Esophagus muscularis mucosa (tissue), 4 donors: Measurements from ENCODE around the gene C6orf118. TPM values are rescaled to one million over a fixed set of nuclear protein-coding genes. Genes with fewer than 3 reads are reported as not detected.

Source experiments
- DNase-seq: peaks from one replicate; pipeline ENCODE4 v3.0.0-alpha.2; 2017; ENCODE audit errors: extremely low spot score
- H3K27ac ChIP-seq, 4 donors: fragments of 200-600 bp; sonication (generic); replicated peaks in 1 of 4; 1 replicate in 3 of 4; 2 replicates in 1 of 4; pipeline ENCODE4 v1.5.1; 2016 to 2019; ENCODE audit warnings: mild to moderate bottlenecking in 1 of 4
- H3K27me3 ChIP-seq, 4 donors: fragments of 200-600 bp; sonication (generic); one replicate each; pipeline versions ENCODE4 v1.5.1 to v1.6.0; 2016 to 2019
- H3K36me3 ChIP-seq, 4 donors: fragments of 200-600 bp; sonication (generic); one replicate each; pipeline ENCODE4 v1.5.1; 2016 to 2019
- H3K4me1 ChIP-seq, 4 donors: fragments of 200-600 bp; sonication (generic); one replicate each; pipeline ENCODE4 v1.5.1; 2016 to 2019
- H3K4me3 ChIP-seq, 4 donors: fragments of 200-600 bp; sonication (generic); 1 replicate in 2 of 4; 2 replicates in 2 of 4; pipeline ENCODE4 v1.5.1; 2016 to 2019; ENCODE audit warnings: mild to moderate bottlenecking in 4 of 4, moderate library complexity in 1 of 4
- H3K9me3 ChIP-seq, 4 donors: fragments of 200-600 bp; sonication (generic); 1 replicate in 3 of 4; 2 replicates in 1 of 4; pipeline ENCODE4 v1.5.1; 2016 to 2019
- CTCF ChIP-seq, 3 experiments: fragments of 200-600 bp in 2 of 3; fragments of 450-650 bp in 1 of 3; sonication (generic) in 2 of 3; IDR thresholded peaks; one replicate each; pipeline ENCODE4 v1.5.1; 2017 to 2019; ENCODE audit warnings: antibody characterized with exemption in 3 of 3, mild to moderate bottlenecking in 2 of 3, moderate library complexity in 1 of 3
- EP300 ChIP-seq: sonication (generic); formaldehyde crosslinking; IDR thresholded peaks from one replicate; pipeline ENCODE4 v1.6.1; 2017; ENCODE audit warnings: antibody characterized with exemption
- POLR2A ChIP-seq: fragments of 450-650 bp; IDR thresholded peaks from one replicate; pipeline ENCODE4 v1.6.1; 2017; ENCODE audit warnings: antibody characterized with exemption, moderate library complexity, mild to moderate bottlenecking, low read depth
- POLR2AphosphoS5 ChIP-seq, 2 donors: sonication (generic); formaldehyde crosslinking; IDR thresholded peaks; one replicate each; pipeline ENCODE4 v1.6.1; 2017; ENCODE audit warnings: antibody characterized with exemption in 2 of 2
- WGBS: methylation state at CpG from one replicate; pipeline ENCODE4 v1.1.5; 2018; 5-methylcytosine and 5-hydroxymethylcytosine counted together
- intact Hi-C: fragments of 100-400 bp; cut with DNase I; formaldehyde crosslinking; loops from one replicate; pipeline ENCODE4 v1.15.1; 2023
- total RNA-seq, 4 donors: library from RNA; depleted of rRNA; stranded (reverse); fragments of >200 nt; gene quantifications; one replicate each; pipeline versions ENCODE4 v1.1.0 to v1.2.1, GENCODE V29; 2016

Gene C6orf118
- total RNA-seq, 4 donors from 2014 or later, result 0.42 TPM; not detected in 3

DNA sequence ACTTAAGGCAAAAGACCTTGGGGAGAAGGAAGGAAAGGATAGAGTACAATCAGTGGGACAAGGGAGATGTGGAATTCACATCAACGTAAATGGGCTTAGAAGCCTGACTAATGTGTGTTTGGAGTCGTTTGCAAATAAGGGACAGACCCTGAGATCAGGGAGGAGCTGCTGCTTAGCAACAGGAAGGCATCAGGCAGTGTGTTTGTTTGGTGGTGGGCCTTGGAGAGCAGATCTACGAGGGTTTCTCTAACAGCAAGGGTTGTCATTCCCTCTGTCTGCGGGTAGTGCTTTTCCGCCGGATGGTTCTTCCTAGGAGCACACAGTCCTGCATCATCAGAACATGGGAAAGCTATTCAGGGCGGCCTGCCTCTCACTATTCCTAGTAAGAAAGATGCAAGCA lies 40.4 kb downstream of the C6orf118 start:
- no peak for DNase-seq
- intact Hi-C loops, result no loop called here
- H3K9me3 ChIP-seq, result no peaks in the 10 kb centered on the region
- 69% methylated on average over 7 of the region's 7 CpGs for WGBS
- no peak overlapping the region for H3K4me3 ChIP-seq
- no peak for TF ChIP-seq POLR2A
- no peak for TF ChIP-seq EP300
- no peak for TF ChIP-seq CTCF (IDR thresholded peaks at IDR 0.05)
- no peak for TF ChIP-seq POLR2AphosphoS5 (IDR thresholded peaks at IDR 0.05)
- H3K4me1 ChIP-seq, result no peaks in the 10 kb centered on the region
- H3K27ac ChIP-seq, result no peak overlapping the region
- H3K27me3 ChIP-seq, result no peaks in the 10 kb centered on the region
- no peaks in the 10 kb centered on the region for H3K36me3 ChIP-seq

DNA sequence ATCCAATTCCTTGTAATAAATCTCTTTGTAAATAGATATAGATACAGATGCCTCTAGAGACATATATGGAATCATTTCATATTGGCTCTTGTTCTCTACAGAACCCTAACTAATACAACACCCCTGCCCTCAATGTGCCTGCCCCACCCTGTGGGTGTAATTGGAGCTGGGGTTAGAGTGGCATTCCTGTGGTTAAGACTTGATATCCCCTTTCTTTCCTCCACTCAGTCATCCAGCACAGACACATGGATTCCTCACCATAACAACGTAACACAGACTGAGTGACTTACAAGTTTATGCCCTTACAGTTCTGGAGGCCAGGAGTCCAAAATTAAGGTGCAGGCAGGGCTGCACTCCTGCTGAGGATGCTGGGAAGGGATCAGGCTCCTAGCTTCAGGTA lies 42.8 kb downstream of the C6orf118 start:
- Histone ChIP-seq H3K27me3 (no peaks in the 10 kb centered on the region), H3K4me1 (no peaks in the 10 kb centered on the region), H3K27ac (no peak overlapping the region), H3K9me3 (no peaks in the 10 kb centered on the region), H3K4me3 (no peak overlapping the region), H3K36me3 (no peaks in the 10 kb centered on the region)
- intact Hi-C loops, result no loop called here
- DNase-seq, result no peak
- WGBS, result 63% methylated on average over 1 of the region's 1 CpG
- no peak for TF ChIP-seq POLR2AphosphoS5 (IDR thresholded peaks at IDR 0.05)
- TF ChIP-seq CTCF (IDR thresholded peaks at IDR 0.05), result no peak
- TF ChIP-seq EP300, result no peak
- TF ChIP-seq POLR2A, result no peak

- H3K27ac ChIP-seq, result no peak overlapping the region
- no peaks in the 10 kb centered on the region for H3K4me1 ChIP-seq
- no peaks in the 10 kb centered on the region for H3K9me3 ChIP-seq
- WGBS, result 36% methylated on average over 3 of the region's 5 CpGs
- no peak overlapping the region for H3K4me3 ChIP-seq
- no peaks in the 10 kb centered on the region for H3K27me3 ChIP-seq
- H3K36me3 ChIP-seq, result no peaks in the 10 kb centered on the region
- intact Hi-C loops, result no loop called here
- DNase-seq, result no peak
- TF ChIP-seq POLR2AphosphoS5 (IDR thresholded peaks at IDR 0.05) (no peak), CTCF (IDR thresholded peaks at IDR 0.05) (no peak), EP300 (no peak)
These were observed 43.2 kb downstream of the C6orf118 start for GRCh38 chr6:165266191-165266590.

DNA sequence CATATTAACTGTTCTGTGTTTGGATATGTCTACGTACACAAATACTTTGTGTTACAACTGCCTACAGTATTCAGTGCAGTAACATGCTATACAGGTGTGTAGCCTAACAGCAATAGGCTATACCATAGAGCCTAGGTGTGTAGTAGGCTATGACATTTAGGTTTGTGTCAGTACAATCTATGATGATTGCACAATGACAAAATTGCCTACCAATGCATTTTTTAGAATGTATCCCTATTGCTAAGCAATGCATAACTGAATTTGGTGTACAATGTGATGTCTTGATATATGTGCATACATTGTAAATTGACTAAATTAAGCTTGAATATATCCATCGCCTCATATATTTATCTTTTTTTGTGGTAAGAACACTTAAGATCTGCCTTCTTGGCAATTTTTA lies 48.9 kb downstream of the C6orf118 start:
- no peaks in the 10 kb centered on the region for H3K36me3 ChIP-seq
- no peak for TF ChIP-seq EP300
- TF ChIP-seq CTCF (IDR thresholded peaks at IDR 0.05), result no peak
- no peak for TF ChIP-seq POLR2AphosphoS5 (IDR thresholded peaks at IDR 0.05)
- H3K27me3 ChIP-seq, result no peaks in the 10 kb centered on the region
- no peak overlapping the region for H3K4me3 ChIP-seq
- no peaks in the 10 kb centered on the region for H3K4me1 ChIP-seq
- intact Hi-C loops, result no loop called here
- H3K9me3 ChIP-seq, result peaks cover 0 to 25% (median 16%) of the 10 kb centered on the region in 4 donors
- no peak for DNase-seq
- 41% methylated on average over 2 of the region's 2 CpGs for WGBS
- H3K27ac ChIP-seq, result no peak overlapping the region

DNA sequence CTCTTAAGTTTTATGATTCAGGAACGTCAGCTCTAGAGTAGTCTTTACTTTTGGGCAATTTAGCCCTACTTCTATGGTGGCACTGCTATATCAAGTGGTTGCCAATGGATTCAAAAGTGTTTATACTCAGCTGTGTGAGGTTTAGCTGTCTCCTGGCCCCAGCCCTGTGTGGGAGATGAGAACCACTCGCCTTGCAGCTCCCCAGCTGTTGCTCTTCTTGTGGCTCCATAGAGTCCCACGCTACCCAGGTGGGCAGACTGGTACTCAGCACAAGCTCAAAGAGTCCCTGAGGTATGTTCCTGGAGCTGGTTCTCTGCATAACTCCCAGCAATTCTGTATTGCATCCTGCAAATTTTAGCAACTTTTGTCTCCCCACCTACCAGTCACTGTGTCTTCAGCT lies 59.6 kb downstream of the C6orf118 start:
- WGBS, result 63% methylated on average over 3 of the region's 3 CpGs
- intact Hi-C loops, result no loop called here

More for the DNA sequence above, 59.6 kb downstream of the C6orf118 start:
- TF ChIP-seq POLR2AphosphoS5 (IDR thresholded peaks at IDR 0.05) (no peak), POLR2A (no peak), EP300 (no peak), CTCF (IDR thresholded peaks at IDR 0.05) (no peak)
- Histone ChIP-seq H3K27ac (no peak overlapping the region), H3K36me3 (no peaks in the 10 kb centered on the region), H3K9me3 (no peaks in the 10 kb centered on the region), H3K4me1 (no peaks in the 10 kb centered on the region), H3K4me3 (no peak overlapping the region), H3K27me3 (no peaks in the 10 kb centered on the region)
- DNase-seq, result no peak
